ENCODE data around the gene SMYD3.
A peak's percentile ranks its signal among the peaks of the same experiment; 100 is the strongest.

The SMYD3 gene

GRCh38 chr1:246444617-246445016 is 62.5 kb downstream of the SMYD3 start:
- no peak overlapping the region for H3K27ac ChIP-seq (ENCODE audit: low read depth, low read length)
- H3K79me2 ChIP-seq (ENCODE audit: control insufficient read depth, insufficient read depth, low read length, unreplicated experiment): no peaks in the 10 kb centered on the region
- H3K4me1 ChIP-seq (ENCODE audit: control insufficient read depth, insufficient read depth, low read length, unreplicated experiment): peaks cover 8% of the 10 kb centered on the region
- no peaks in the 10 kb centered on the region for H3K36me3 ChIP-seq (ENCODE audit: insufficient read depth, low read length)
- no peaks in the 10 kb centered on the region for H3K27me3 ChIP-seq (ENCODE audit: insufficient read depth, low read length)
- no peak overlapping the region for H2AFZ ChIP-seq (ENCODE audit: low read length, unreplicated experiment)
- no peak overlapping the region for H3K4me3 ChIP-seq (ENCODE audit: low read depth, low read length)

- no peak overlapping the region for H3K4me3 ChIP-seq (ENCODE audit: low read depth, low read length)
- no peak overlapping the region for H3K27ac ChIP-seq (ENCODE audit: low read depth, low read length)
- no peaks in the 10 kb centered on the region for H3K36me3 ChIP-seq (ENCODE audit: insufficient read depth, low read length)
- no peaks in the 10 kb centered on the region for H3K79me2 ChIP-seq (ENCODE audit: control insufficient read depth, insufficient read depth, low read length, unreplicated experiment)
- H3K27me3 ChIP-seq (ENCODE audit: insufficient read depth, low read length): no peaks in the 10 kb centered on the region
- H3K4me1 ChIP-seq (ENCODE audit: control insufficient read depth, insufficient read depth, low read length, unreplicated experiment): peaks cover 20% of the 10 kb centered on the region
- no peak overlapping the region for H2AFZ ChIP-seq (ENCODE audit: low read length, unreplicated experiment)
Measured at GRCh38 chr1:246437961-246438360, 69.1 kb downstream of the SMYD3 start.

GRCh38 chr1:246435421-246436041 is 71.5 kb downstream of the SMYD3 start:
- H3K27me3 ChIP-seq (ENCODE audit: insufficient read depth, low read length): no peaks in the 10 kb centered on the region
- H2AFZ ChIP-seq (ENCODE audit: low read length, unreplicated experiment): peak overlapping the region; percentile 57
- H3K4me3 ChIP-seq (ENCODE audit: low read depth, low read length): no peak overlapping the region
- H3K27ac ChIP-seq (ENCODE audit: low read depth, low read length): peak overlapping the region; percentile 55
- H3K79me2 ChIP-seq (ENCODE audit: control insufficient read depth, insufficient read depth, low read length, unreplicated experiment): peaks cover 4% of the 10 kb centered on the region
- peaks cover 20% of the 10 kb centered on the region for H3K4me1 ChIP-seq (ENCODE audit: control insufficient read depth, insufficient read depth, low read length, unreplicated experiment)
- no peaks in the 10 kb centered on the region for H3K36me3 ChIP-seq (ENCODE audit: insufficient read depth, low read length)

- Histone ChIP-seq H3K79me2 (ENCODE audit: control insufficient read depth, insufficient read depth, low read length, unreplicated experiment) (peaks cover 4% of the 10 kb centered on the region), H2AFZ (ENCODE audit: low read length, unreplicated experiment) (no peak overlapping the region), H3K4me3 (ENCODE audit: low read depth, low read length) (no peak overlapping the region), H3K27ac (ENCODE audit: low read depth, low read length) (no peak overlapping the region), H3K36me3 (ENCODE audit: insufficient read depth, low read length) (no peaks in the 10 kb centered on the region), H3K27me3 (ENCODE audit: insufficient read depth, low read length) (no peaks in the 10 kb centered on the region), H3K4me1 (ENCODE audit: control insufficient read depth, insufficient read depth, low read length, unreplicated experiment) (peaks cover 20% of the 10 kb centered on the region)
Measured at GRCh38 chr1:246434335-246434734, 72.7 kb downstream of the SMYD3 start.

GRCh38 chr1:246428542-246429308 is 78.4 kb downstream of the SMYD3 start:
- no peak overlapping the region for H2AFZ ChIP-seq (ENCODE audit: low read length, unreplicated experiment)
- no peak overlapping the region for H3K4me3 ChIP-seq (ENCODE audit: low read depth, low read length)
- H3K79me2 ChIP-seq (ENCODE audit: control insufficient read depth, insufficient read depth, low read length, unreplicated experiment): peaks cover 4% of the 10 kb centered on the region
- H3K27ac ChIP-seq (ENCODE audit: low read depth, low read length): peak overlapping the region; percentile 71
- H3K27me3 ChIP-seq (ENCODE audit: insufficient read depth, low read length): no peaks in the 10 kb centered on the region
- peaks cover 8% of the 10 kb centered on the region for H3K4me1 ChIP-seq (ENCODE audit: control insufficient read depth, insufficient read depth, low read length, unreplicated experiment)
- H3K36me3 ChIP-seq (ENCODE audit: insufficient read depth, low read length): no peaks in the 10 kb centered on the region; the same call in 1 of the 2 replicates

- Histone ChIP-seq H3K36me3 (ENCODE audit: insufficient read depth, low read length) (no peaks in the 10 kb centered on the region; the same call in 1 of the 2 replicates), H3K4me1 (ENCODE audit: control insufficient read depth, insufficient read depth, low read length, unreplicated experiment) (peaks cover 8% of the 10 kb centered on the region), H3K4me3 (ENCODE audit: low read depth, low read length) (no peak overlapping the region), H3K27ac (ENCODE audit: low read depth, low read length) (peak overlapping the region; percentile 71), H2AFZ (ENCODE audit: low read length, unreplicated experiment) (no peak overlapping the region), H3K79me2 (ENCODE audit: control insufficient read depth, insufficient read depth, low read length, unreplicated experiment) (peaks cover 4% of the 10 kb centered on the region), H3K27me3 (ENCODE audit: insufficient read depth, low read length) (no peaks in the 10 kb centered on the region)
Measured at GRCh38 chr1:246427611-246428010, 79.5 kb downstream of the SMYD3 start.

GRCh38 chr1:246425895-246426294 is 81.2 kb downstream of the SMYD3 start:
- no peak overlapping the region for H3K4me3 ChIP-seq (ENCODE audit: low read depth, low read length)
- H2AFZ ChIP-seq (ENCODE audit: low read length, unreplicated experiment): no peak overlapping the region
- H3K27me3 ChIP-seq (ENCODE audit: insufficient read depth, low read length): no peaks in the 10 kb centered on the region
- H3K36me3 ChIP-seq (ENCODE audit: insufficient read depth, low read length): no peaks in the 10 kb centered on the region; the same call in 1 of the 2 replicates
- peaks cover 8% of the 10 kb centered on the region for H3K4me1 ChIP-seq (ENCODE audit: control insufficient read depth, insufficient read depth, low read length, unreplicated experiment)
- H3K79me2 ChIP-seq (ENCODE audit: control insufficient read depth, insufficient read depth, low read length, unreplicated experiment): peaks cover 2% of the 10 kb centered on the region
- H3K27ac ChIP-seq (ENCODE audit: low read depth, low read length): no peak overlapping the region

GRCh38 chr1:246425139-246425794 is 81.8 kb downstream of the SMYD3 start:
- Histone ChIP-seq H3K36me3 (ENCODE audit: insufficient read depth, low read length) (no peaks in the 10 kb centered on the region; the same call in 1 of the 2 replicates), H3K27me3 (ENCODE audit: insufficient read depth, low read length) (no peaks in the 10 kb centered on the region), H2AFZ (ENCODE audit: low read length, unreplicated experiment) (no peak overlapping the region), H3K27ac (ENCODE audit: low read depth, low read length) (no peak overlapping the region), H3K4me3 (ENCODE audit: low read depth, low read length) (no peak overlapping the region), H3K79me2 (ENCODE audit: control insufficient read depth, insufficient read depth, low read length, unreplicated experiment) (no peaks in the 10 kb centered on the region), H3K4me1 (ENCODE audit: control insufficient read depth, insufficient read depth, low read length, unreplicated experiment) (peaks cover 8% of the 10 kb centered on the region)

GRCh38 chr1:246420300-246420699 is 86.8 kb downstream of the SMYD3 start:
- Histone ChIP-seq H3K79me2 (ENCODE audit: control insufficient read depth, insufficient read depth, low read length, unreplicated experiment) (no peaks in the 10 kb centered on the region), H3K4me1 (ENCODE audit: control insufficient read depth, insufficient read depth, low read length, unreplicated experiment) (peaks cover 16% of the 10 kb centered on the region), H3K4me3 (ENCODE audit: low read depth, low read length) (no peak overlapping the region), H3K27ac (ENCODE audit: low read depth, low read length) (no peak overlapping the region), H3K27me3 (ENCODE audit: insufficient read depth, low read length) (no peaks in the 10 kb centered on the region), H3K36me3 (ENCODE audit: insufficient read depth, low read length) (no peaks in the 10 kb centered on the region), H2AFZ (ENCODE audit: low read length, unreplicated experiment) (no peak overlapping the region)

- Histone ChIP-seq H3K36me3 (ENCODE audit: insufficient read depth, low read length) (no peaks in the 10 kb centered on the region), H3K27me3 (ENCODE audit: insufficient read depth, low read length) (no peaks in the 10 kb centered on the region), H3K4me1 (ENCODE audit: control insufficient read depth, insufficient read depth, low read length, unreplicated experiment) (peaks cover 16% of the 10 kb centered on the region), H3K79me2 (ENCODE audit: control insufficient read depth, insufficient read depth, low read length, unreplicated experiment) (no peaks in the 10 kb centered on the region), H3K27ac (ENCODE audit: low read depth, low read length) (no peak overlapping the region), H3K4me3 (ENCODE audit: low read depth, low read length) (no peak overlapping the region), H2AFZ (ENCODE audit: low read length, unreplicated experiment) (no peak overlapping the region)
Measured at GRCh38 chr1:246418565-246419312, 88.3 kb downstream of the SMYD3 start.
